ENCODE measurements around the gene KNDC1. TPM values are rescaled to one million over a fixed set of nuclear protein-coding genes. Genes with fewer than 3 reads are reported as not detected.
A peak's percentile ranks its signal among the peaks of the same experiment; 100 is the strongest.

The KNDC1 gene
- total and polyA plus RNA-seq, 2 experiments from 2014 or later = 10.8 to 33.9 TPM

GRCh38 chr10:133123746-133124356, 36.2 kb upstream of the KNDC1 start:
- no peak for DNase-seq (ENCODE audit: low read depth in 1 of 2, low spot score in 1 of 2)
- no peak for TF ChIP-seq CTCF (IDR thresholded peaks at IDR 0.05; ENCODE audit: low read depth, low read length)
- H3K36me3 ChIP-seq = no peaks in the 10 kb centered on the region
- H3K27ac ChIP-seq = no peak overlapping the region
- H3K27me3 ChIP-seq = peaks cover 11% of the 10 kb centered on the region
- H3K4me3 ChIP-seq = no peak overlapping the region
- H3K9me3 ChIP-seq (ENCODE audit: low read depth) = no peaks in the 10 kb centered on the region
- no peaks in the 10 kb centered on the region for H3K4me1 ChIP-seq (ENCODE audit: low read depth)

- no peaks in the 10 kb centered on the region for H3K9me3 ChIP-seq (ENCODE audit: low read depth)
- H3K36me3 ChIP-seq = no peaks in the 10 kb centered on the region
- peak; percentile 58 for TF ChIP-seq CTCF (IDR thresholded peaks at IDR 0.05; ENCODE audit: low read depth, low read length)
- H3K27ac ChIP-seq = no peak overlapping the region
- no peaks in the 10 kb centered on the region for H3K4me1 ChIP-seq (ENCODE audit: low read depth)
- no peak overlapping the region for H3K4me3 ChIP-seq
- DNase-seq (ENCODE audit: low read depth in 1 of 2, low spot score in 1 of 2) = peak; percentile 38 to 67
- peaks cover 11% of the 10 kb centered on the region for H3K27me3 ChIP-seq
These were observed 35.4 kb upstream of the KNDC1 start for GRCh38 chr10:133124357-133125211.

GRCh38 chr10:133125901-133126300, 34.1 kb upstream of the KNDC1 start:
- H3K4me3 ChIP-seq = no peak overlapping the region
- no peaks in the 10 kb centered on the region for H3K9me3 ChIP-seq (ENCODE audit: low read depth)
- H3K36me3 ChIP-seq = no peaks in the 10 kb centered on the region
- no peak for TF ChIP-seq CTCF (IDR thresholded peaks at IDR 0.05; ENCODE audit: low read depth, low read length)
- H3K27me3 ChIP-seq = peaks cover 11% of the 10 kb centered on the region
- no peak for DNase-seq (ENCODE audit: low read depth in 1 of 2, low spot score in 1 of 2)
- H3K4me1 ChIP-seq (ENCODE audit: low read depth) = no peaks in the 10 kb centered on the region
- H3K27ac ChIP-seq = no peak overlapping the region

- Histone ChIP-seq H3K4me1 (ENCODE audit: low read depth) (no peaks in the 10 kb centered on the region), H3K9me3 (ENCODE audit: low read depth) (no peaks in the 10 kb centered on the region), H3K4me3 (no peak overlapping the region), H3K27ac (no peak overlapping the region), H3K36me3 (no peaks in the 10 kb centered on the region), H3K27me3 (peaks cover 11% of the 10 kb centered on the region)
- DNase-seq (ENCODE audit: low read depth in 1 of 2, low spot score in 1 of 2) = no peak
- TF ChIP-seq CTCF (IDR thresholded peaks at IDR 0.05; ENCODE audit: low read depth, low read length) = no peak
These were observed 33.4 kb upstream of the KNDC1 start for GRCh38 chr10:133126431-133127290.

- no peak for TF ChIP-seq CTCF (IDR thresholded peaks at IDR 0.05; ENCODE audit: low read depth, low read length)
- H3K27ac ChIP-seq = no peak overlapping the region
- H3K4me3 ChIP-seq = no peak overlapping the region
- no peaks in the 10 kb centered on the region for H3K4me1 ChIP-seq (ENCODE audit: low read depth)
- H3K27me3 ChIP-seq = peaks cover 11% of the 10 kb centered on the region
- DNase-seq (ENCODE audit: low read depth in 1 of 2, low spot score in 1 of 2) = no peak
- no peaks in the 10 kb centered on the region for H3K9me3 ChIP-seq (ENCODE audit: low read depth)
- no peaks in the 10 kb centered on the region for H3K36me3 ChIP-seq
These were observed 32.5 kb upstream of the KNDC1 start for GRCh38 chr10:133127291-133128125.
